HG02840 (cell line): Measurements from ENCODE around the gene DIDO1.
"Not testable (repeated sequence)": the region's sequence is repeated elsewhere in the genome, so short reads cannot be mapped to it uniquely, and the experiment has no call there.

Source experiments
- ATAC-seq: cut with Tn5 transposase; IDR thresholded peaks from one replicate; pipeline ENCODE4 v1.9.1; 2021; ENCODE audit warnings: mild to moderate bottlenecking, moderate library complexity, moderate number of reproducible peaks; ENCODE audit not compliant: unreplicated experiment, low FRiP score

The DIDO1 gene

GRCh38 chr20:62933966-62934365 is 7.7 kb upstream of the DIDO1 start:
- no peak for ATAC-seq

DNA sequence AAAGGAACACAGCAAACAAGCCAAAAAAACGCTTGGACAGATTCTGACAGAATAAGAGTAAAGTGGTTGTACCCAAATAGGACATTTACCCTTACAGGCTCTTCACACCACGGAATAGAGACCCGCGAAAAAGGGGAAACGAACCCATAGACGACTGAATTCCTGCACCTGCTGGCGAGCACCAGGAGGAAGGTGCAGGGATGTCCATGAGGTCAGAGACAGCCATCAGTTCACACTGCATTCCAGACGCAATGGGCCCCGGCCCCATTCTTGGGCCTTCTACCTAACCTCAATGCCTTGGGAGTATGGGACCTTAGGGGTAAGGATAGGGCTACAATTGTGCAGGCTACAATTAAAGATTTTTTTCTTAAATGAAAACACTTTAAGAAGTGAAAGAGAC is 5.2 kb upstream of the DIDO1 start:
- no peak for ATAC-seq

DNA sequence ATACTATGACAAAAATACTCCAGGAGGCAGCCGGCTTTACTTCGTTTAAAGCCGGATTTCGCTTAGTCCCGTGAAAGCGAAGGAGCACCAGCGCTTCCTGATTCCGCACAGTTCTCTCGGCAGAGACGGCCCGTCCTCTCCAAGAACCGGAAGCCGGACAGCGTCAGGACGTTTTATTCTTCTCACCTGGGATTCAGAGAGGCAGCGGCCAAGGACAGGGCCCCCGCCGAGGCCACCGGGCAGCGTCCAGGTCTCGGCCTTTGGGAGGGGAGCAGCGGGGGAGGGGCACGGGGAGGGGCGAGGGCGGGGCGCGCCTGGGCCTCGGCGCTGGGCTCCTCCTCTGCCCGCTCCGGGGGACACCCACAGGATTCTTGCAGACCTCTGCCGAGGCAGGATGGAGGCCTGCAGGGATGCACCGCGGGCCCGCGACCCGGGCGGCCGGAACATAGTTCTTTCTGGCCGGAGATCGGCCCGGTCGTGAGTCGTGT is 2.8 kb upstream of the DIDO1 start:
- no peak for ATAC-seq

GRCh38 chr20:62928246-62928939 is 2.1 kb upstream of the DIDO1 start:
- ATAC-seq: no peak

DNA sequence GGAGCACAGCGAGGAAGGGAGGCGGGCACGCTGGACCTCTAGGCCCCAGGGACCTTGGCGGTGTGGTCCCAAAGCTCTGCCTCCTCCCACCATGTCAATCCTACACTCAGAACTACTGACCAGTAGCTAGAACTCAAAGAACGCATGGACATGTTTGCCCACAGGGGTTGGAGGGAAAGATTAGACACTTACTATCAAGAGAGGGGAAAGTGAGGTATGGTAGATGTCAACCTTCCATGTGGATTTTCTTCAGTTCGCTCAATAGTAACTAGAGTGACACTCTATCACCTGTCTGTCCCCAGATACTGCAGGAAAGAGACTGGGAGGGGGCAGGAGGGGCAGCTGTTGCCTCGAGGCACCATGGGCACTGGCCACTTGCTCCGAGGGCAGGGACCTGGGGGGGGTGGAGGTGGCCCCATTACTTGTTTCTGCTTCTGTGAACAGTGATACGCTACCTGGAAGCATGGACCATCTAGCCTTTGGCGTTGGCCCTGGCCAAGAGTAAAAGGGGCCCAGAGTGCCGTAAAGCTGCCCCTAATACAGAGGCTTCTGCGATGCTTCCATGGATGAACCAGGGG is 912 bp upstream of the DIDO1 start:
- ATAC-seq: no peak

- ATAC-seq: peak; percentile 18
Observed at GRCh38 chr20:62925420-62926228, 681 bp downstream of the DIDO1 start.

DNA sequence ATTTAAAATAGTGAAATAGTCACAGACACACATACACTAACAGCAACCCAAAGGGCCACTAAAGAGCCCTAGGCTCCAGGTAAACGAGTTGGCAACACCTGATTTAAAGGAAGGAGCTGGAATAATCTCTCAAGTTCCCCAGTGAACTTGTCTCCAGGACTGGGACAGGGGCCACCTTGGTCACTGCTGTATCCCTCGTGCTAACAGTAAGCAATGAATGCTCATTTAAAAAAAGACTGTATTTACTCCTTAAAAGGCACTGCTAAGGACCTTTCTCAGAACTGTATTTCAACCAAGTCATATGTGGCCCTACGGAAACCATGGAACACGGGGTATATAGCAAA is 1.3 kb downstream of the DIDO1 start:
- ATAC-seq: no peak

- no peak for ATAC-seq
Observed at GRCh38 chr20:62924442-62925075, 1.7 kb downstream of the DIDO1 start.

DNA sequence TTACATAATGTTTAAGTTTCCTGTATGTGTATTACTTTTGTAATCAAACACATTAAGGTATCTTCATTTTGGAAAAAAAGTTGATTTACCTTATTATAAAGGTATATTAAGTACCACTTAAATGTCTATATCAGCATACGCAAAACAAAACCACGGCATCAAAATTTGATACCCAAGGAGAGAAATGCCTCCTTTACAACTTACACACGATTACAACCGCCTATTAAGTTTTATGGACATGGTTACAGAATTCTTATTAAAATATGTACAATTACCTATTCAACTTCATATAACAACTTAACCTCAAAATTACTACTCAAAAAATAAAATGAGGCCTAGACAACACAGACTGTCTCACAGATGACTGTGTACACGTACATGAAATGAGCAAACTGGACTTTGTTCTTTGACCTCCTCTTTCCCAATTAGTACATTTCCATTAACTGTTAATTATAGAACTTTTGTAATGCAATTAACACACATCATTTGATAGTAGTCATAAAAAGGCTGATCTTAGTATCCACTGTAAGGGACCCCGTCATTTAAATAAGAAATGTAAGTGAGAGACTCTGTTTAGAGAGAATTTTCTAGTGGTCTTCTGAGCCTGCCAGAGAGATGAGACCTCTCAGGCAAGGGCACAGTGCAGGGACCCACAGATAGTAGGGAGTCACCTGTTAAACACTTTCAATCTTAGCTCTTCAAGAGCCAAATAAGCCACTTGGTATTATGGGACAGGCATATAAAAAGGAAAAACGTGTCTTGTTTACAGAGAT is 2.5 kb downstream of the DIDO1 start:
- no peak for ATAC-seq

- ATAC-seq: not testable (repeated sequence)
Observed at GRCh38 chr20:62923059-62923668, 3.1 kb downstream of the DIDO1 start.

- ATAC-seq: no peak
Observed at GRCh38 chr20:62922451-62922921, 3.8 kb downstream of the DIDO1 start.

GRCh38 chr20:62921119-62921687 is 5.1 kb downstream of the DIDO1 start:
- ATAC-seq: no peak

GRCh38 chr20:62920039-62920645 is 6.2 kb downstream of the DIDO1 start:
- no peak for ATAC-seq

DNA sequence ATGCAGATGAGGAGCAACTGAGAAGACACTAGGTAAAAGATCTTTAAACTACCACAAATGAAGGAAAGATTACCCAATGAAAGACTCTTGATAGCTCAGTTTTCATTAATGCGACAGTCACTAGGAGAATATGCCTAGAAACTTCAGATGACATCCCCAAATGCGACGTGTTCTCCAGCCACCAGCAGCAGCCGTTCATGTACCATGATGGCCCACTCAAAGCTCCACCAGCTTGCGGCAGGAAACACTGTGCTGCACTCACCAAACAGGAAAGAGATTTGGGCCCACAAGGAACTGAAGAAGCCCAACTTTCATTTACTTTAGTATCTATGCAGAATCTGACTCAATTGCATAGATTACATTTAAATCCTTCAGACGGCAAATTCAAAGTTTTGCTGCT is 7.5 kb downstream of the DIDO1 start:
- no peak for ATAC-seq

DNA sequence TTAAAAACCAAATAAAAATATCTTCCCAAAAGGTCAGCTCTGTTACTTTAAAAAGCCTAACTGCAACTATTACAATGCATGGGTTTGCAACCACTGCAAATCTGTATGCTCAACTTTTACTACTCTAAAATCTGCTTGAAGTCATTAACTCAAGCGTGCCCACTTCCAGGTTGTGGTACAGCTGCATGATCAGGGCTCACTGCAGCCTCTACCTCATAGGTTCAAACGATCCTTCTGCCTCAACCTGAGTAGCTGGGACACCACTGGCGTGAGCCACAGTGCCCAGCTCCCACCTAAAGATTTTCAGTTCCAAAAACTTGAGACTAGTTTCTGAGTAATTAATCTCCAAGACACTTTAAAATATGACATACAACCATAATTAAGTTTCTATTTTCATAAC is 8.2 kb downstream of the DIDO1 start:
- ATAC-seq: no peak

DNA sequence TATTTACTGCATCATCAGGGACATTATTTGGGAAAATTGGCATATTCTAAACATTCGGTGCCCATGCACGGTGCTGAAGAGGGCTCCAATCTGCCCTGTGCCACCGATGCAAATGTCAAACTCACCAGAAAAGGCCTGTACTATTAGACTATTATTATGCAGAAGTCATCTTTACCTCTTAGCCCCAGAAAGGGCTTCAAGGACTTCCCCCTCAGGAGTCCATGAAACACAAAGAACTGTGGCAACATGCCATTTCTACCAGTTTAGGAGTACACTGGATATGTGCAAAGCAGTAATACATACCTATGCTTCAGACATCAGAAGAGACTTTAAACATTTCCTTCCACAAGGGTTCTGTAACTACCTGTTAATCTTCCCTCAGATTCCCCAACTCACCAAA is 8.6 kb downstream of the DIDO1 start:
- no peak for ATAC-seq

GRCh38 chr20:62916703-62917476 is 9.4 kb downstream of the DIDO1 start:
- ATAC-seq: no peak

DNA sequence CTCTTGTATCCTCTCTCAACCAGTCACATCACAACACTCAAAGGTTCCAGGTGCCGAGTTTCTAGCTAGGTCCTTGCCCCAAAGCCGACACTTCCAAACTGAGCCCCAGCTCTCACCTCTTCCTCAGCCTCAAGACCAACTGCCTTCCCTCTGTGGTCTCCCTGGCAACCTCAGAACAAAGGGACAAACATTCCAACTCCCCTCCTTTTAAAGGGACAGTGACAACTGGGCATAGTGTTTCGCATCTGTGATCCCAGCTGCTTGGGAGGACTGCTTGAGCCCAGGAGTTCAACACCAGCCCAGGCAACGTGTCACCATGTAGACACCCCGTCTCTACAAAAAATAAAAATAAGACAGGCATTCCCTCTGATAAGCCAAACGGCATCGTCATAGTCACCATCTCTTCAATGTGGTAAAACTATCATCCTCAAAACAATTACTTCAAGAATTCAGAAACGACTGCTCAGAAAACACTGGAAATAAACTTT is 11.3 kb downstream of the DIDO1 start:
- no peak for ATAC-seq
